RWPE2 (cell line): ENCODE data around the gene PRORP.

Experiments
- ATAC-seq: fragments of 200-7000 bp; cut with Tn5 transposase; 3 replicates; pipeline ENCODE4 v1.9.1; 2021; ENCODE audit warnings: low read depth
- DNase-seq: peaks from one replicate; pipeline ENCODE4 v3.0.0-alpha.2; 2020; ENCODE audit warnings: low spot score
- H3K27ac ChIP-seq: fragments of 450-650 bp; 2 replicates; pipeline ENCODE4 v1.5.1; 2017; ENCODE audit warnings: mild to moderate bottlenecking; ENCODE audit not compliant: poor library complexity, severe bottlenecking
- H3K27me3 ChIP-seq: fragments of 250-450 bp; sonication (Bioruptor Pico); 2 replicates; pipeline ENCODE4 v1.5.1; 2021; ENCODE audit warnings: mild to moderate bottlenecking, moderate library complexity; ENCODE audit not compliant: insufficient read depth, poor library complexity, severe bottlenecking
- H3K36me3 ChIP-seq: fragments of 250-450 bp; sonication (Bioruptor Pico); 2 replicates; pipeline ENCODE4 v1.5.1; 2020; ENCODE audit warnings: low read depth, mild to moderate bottlenecking, moderate library complexity
- H3K4me1 ChIP-seq: fragments of 250-450 bp; sonication (Bioruptor Pico); 2 replicates; pipeline ENCODE4 v1.5.1; 2021; ENCODE audit warnings: mild to moderate bottlenecking, moderate library complexity; ENCODE audit not compliant: insufficient read depth, poor library complexity, severe bottlenecking
- H3K4me3 ChIP-seq: fragments of 250-450 bp; sonication (Bioruptor Pico); 2 replicates; pipeline ENCODE4 v1.5.1; 2021; ENCODE audit warnings: mild to moderate bottlenecking, moderate library complexity; ENCODE audit not compliant: severe bottlenecking
- H3K9me3 ChIP-seq: fragments of 250-450 bp; sonication (Bioruptor Pico); 2 replicates; pipeline ENCODE4 v1.5.1; 2021; ENCODE audit warnings: mild to moderate bottlenecking, moderate library complexity; ENCODE audit not compliant: severe bottlenecking
- CTCF ChIP-seq: fragments of 450-650 bp; IDR thresholded peaks from one replicate; pipeline ENCODE4 v1.5.1; 2017; ENCODE audit warnings: mild to moderate bottlenecking, moderate library complexity; ENCODE audit not compliant: poor library complexity, severe bottlenecking

PRORP gene

GRCh38 chr14:35154016-35154415 is 31.7 kb downstream of the PRORP start:
- H3K4me3 ChIP-seq = no peak overlapping the region
- peaks cover 5% of the 10 kb centered on the region for H3K4me1 ChIP-seq
- 0 out of 2 replicates have a peak, but pooled peaks cover 1% of the 10 kb centered on the region for H3K36me3 ChIP-seq
- no peaks in the 10 kb centered on the region for H3K9me3 ChIP-seq
- no peak overlapping the region for H3K27ac ChIP-seq
- TF ChIP-seq CTCF = no peak
- no peaks in the 10 kb centered on the region for H3K27me3 ChIP-seq
- ATAC-seq = no peak
- no peak for DNase-seq

- ATAC-seq (peak; percentile 8; the same call in 2 of the 3 replicates), DNase-seq (no peak)
- Histone ChIP-seq H3K4me3 (no peak overlapping the region), H3K4me1 (peaks cover 21% of the 10 kb centered on the region), H3K9me3 (no peaks in the 10 kb centered on the region), H3K27ac (peak overlapping the region; percentile 12), H3K36me3 (peaks cover 7% of the 10 kb centered on the region; the same call in 1 of the 2 replicates), H3K27me3 (no peaks in the 10 kb centered on the region)
- no peak for TF ChIP-seq CTCF
These were observed 33.6 kb downstream of the PRORP start for GRCh38 chr14:35155962-35156361.

- Histone ChIP-seq H3K4me3 (no peak overlapping the region), H3K9me3 (no peaks in the 10 kb centered on the region), H3K27me3 (no peaks in the 10 kb centered on the region), H3K27ac (no peak overlapping the region), H3K36me3 (peaks cover 7% of the 10 kb centered on the region; the same call in 1 of the 2 replicates), H3K4me1 (peaks cover 26% of the 10 kb centered on the region)
- ATAC-seq (no peak), DNase-seq (no peak)
- no peak for TF ChIP-seq CTCF
These were observed 36.1 kb downstream of the PRORP start for GRCh38 chr14:35158491-35158890.

- ATAC-seq (no peak), DNase-seq (no peak)
- H3K36me3 ChIP-seq = peaks cover 7% of the 10 kb centered on the region; the same call in 1 of the 2 replicates
- H3K27ac ChIP-seq = peak overlapping the region; percentile 53
- H3K9me3 ChIP-seq = no peaks in the 10 kb centered on the region
- H3K27me3 ChIP-seq = no peaks in the 10 kb centered on the region
- H3K4me1 ChIP-seq = peaks cover 26% of the 10 kb centered on the region
- no peak overlapping the region for H3K4me3 ChIP-seq
- TF ChIP-seq CTCF = no peak
These were observed 36.8 kb downstream of the PRORP start for GRCh38 chr14:35158951-35159653.

GRCh38 chr14:35159742-35160409 is 37.5 kb downstream of the PRORP start:
- peaks cover 26% of the 10 kb centered on the region for H3K4me1 ChIP-seq
- no peak overlapping the region for H3K4me3 ChIP-seq
- no peaks in the 10 kb centered on the region for H3K27me3 ChIP-seq
- DNase-seq (no peak), ATAC-seq (peak; percentile 99)
- peak overlapping the region; percentile 53 for H3K27ac ChIP-seq
- TF ChIP-seq CTCF = no peak
- H3K9me3 ChIP-seq = no peaks in the 10 kb centered on the region
- peaks cover 7% of the 10 kb centered on the region; the same call in 1 of the 2 replicates for H3K36me3 ChIP-seq
